Ishikawa (cell line): ENCODE measurements around the gene BARHL1.

ENCODE experiments used
- CEBPB ChIP-seq: IDR thresholded peaks from 2 replicates; pipeline ENCODE4 v1.6.1; 2012
- CREB1 ChIP-seq: IDR thresholded peaks from 2 replicates; pipeline ENCODE4 v1.6.1; 2012; ENCODE audit warnings: low read depth
- EGR1 ChIP-seq: IDR thresholded peaks from 2 replicates; pipeline ENCODE4 v1.6.1; 2012
- EP300 ChIP-seq: IDR thresholded peaks from 2 replicates; pipeline ENCODE4 v1.6.1; 2012; ENCODE audit warnings: borderline replicate concordance
- FOXM1 ChIP-seq: IDR thresholded peaks from 2 replicates; pipeline ENCODE4 v1.6.1; 2012; ENCODE audit warnings: low read depth, borderline replicate concordance
- NFIC ChIP-seq: IDR thresholded peaks from 2 replicates; pipeline ENCODE4 v1.6.1; 2012
- RAD21 ChIP-seq: IDR thresholded peaks from 2 replicates; pipeline ENCODE4 v1.6.1; 2012; ENCODE audit warnings: low read depth
- TAF1 ChIP-seq: IDR thresholded peaks from 2 replicates; pipeline ENCODE4 v1.6.1; 2012; ENCODE audit warnings: low read depth, mild to moderate bottlenecking
- TCF12 ChIP-seq: IDR thresholded peaks from 2 replicates; pipeline ENCODE4 v1.6.1; 2012; ENCODE audit warnings: low read depth
- TEAD4 ChIP-seq: IDR thresholded peaks from 2 replicates; pipeline ENCODE4 v1.6.1; 2012
- YY1 ChIP-seq: IDR thresholded peaks from 2 replicates; pipeline ENCODE4 v1.6.1; 2012; ENCODE audit warnings: low read depth
- ZBTB7A ChIP-seq: IDR thresholded peaks from 2 replicates; pipeline ENCODE4 v1.6.1; 2012; ENCODE audit warnings: low read depth
- TF ChIP-seq, protein P1 (sequence below): IDR thresholded peaks from 2 replicates; pipeline ENCODE4 v1.6.1; 2012; ENCODE audit warnings: low read depth, mild to moderate bottlenecking
- TF ChIP-seq, protein P2 (sequence below): IDR thresholded peaks from 2 replicates; pipeline ENCODE4 v1.6.1; 2012
- TF ChIP-seq, protein P3 (sequence below): IDR thresholded peaks from 2 replicates; pipeline ENCODE4 v1.6.1; 2012

Gene BARHL1

DNA sequence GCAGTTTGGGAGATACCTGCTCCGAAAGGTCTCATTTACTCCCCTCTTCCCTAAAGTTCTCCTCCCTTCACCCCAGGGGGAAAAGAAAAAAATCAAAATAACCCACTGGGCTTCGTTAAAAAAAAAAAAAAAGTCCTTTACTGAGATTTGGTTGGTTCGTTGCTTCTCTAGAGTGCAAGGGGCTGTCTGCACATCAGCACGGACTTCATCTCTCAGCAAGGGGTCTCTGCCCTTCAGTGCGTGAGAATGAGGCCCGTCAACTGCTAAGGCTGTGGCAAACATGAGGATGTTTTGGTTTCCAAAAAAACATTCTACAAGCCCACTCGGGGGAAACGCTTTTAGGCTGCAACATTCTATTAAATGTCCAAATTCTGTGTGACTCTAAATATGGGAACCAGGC lies 10.0 kb downstream of the BARHL1 start:
- no peak for TF ChIP-seq CEBPB
- TF ChIP-seq, protein P1, sequence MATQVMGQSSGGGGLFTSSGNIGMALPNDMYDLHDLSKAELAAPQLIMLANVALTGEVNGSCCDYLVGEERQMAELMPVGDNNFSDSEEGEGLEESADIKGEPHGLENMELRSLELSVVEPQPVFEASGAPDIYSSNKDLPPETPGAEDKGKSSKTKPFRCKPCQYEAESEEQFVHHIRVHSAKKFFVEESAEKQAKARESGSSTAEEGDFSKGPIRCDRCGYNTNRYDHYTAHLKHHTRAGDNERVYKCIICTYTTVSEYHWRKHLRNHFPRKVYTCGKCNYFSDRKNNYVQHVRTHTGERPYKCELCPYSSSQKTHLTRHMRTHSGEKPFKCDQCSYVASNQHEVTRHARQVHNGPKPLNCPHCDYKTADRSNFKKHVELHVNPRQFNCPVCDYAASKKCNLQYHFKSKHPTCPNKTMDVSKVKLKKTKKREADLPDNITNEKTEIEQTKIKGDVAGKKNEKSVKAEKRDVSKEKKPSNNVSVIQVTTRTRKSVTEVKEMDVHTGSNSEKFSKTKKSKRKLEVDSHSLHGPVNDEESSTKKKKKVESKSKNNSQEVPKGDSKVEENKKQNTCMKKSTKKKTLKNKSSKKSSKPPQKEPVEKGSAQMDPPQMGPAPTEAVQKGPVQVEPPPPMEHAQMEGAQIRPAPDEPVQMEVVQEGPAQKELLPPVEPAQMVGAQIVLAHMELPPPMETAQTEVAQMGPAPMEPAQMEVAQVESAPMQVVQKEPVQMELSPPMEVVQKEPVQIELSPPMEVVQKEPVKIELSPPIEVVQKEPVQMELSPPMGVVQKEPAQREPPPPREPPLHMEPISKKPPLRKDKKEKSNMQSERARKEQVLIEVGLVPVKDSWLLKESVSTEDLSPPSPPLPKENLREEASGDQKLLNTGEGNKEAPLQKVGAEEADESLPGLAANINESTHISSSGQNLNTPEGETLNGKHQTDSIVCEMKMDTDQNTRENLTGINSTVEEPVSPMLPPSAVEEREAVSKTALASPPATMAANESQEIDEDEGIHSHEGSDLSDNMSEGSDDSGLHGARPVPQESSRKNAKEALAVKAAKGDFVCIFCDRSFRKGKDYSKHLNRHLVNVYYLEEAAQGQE: no peak
- TF ChIP-seq ZBTB7A: no peak
- TF ChIP-seq FOXM1: no peak
- TF ChIP-seq, protein P2, sequence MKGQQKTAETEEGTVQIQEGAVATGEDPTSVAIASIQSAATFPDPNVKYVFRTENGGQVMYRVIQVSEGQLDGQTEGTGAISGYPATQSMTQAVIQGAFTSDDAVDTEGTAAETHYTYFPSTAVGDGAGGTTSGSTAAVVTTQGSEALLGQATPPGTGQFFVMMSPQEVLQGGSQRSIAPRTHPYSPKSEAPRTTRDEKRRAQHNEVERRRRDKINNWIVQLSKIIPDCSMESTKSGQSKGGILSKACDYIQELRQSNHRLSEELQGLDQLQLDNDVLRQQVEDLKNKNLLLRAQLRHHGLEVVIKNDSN: no peak
- TF ChIP-seq EP300: no peak
- no peak for TF ChIP-seq EGR1
- TF ChIP-seq NFIC: no peak
- no peak for TF ChIP-seq YY1
- TF ChIP-seq CREB1: no peak
- TF ChIP-seq, protein P3, sequence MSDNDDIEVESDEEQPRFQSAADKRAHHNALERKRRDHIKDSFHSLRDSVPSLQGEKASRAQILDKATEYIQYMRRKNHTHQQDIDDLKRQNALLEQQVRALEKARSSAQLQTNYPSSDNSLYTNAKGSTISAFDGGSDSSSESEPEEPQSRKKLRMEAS: no peak
- no peak for TF ChIP-seq TAF1

DNA sequence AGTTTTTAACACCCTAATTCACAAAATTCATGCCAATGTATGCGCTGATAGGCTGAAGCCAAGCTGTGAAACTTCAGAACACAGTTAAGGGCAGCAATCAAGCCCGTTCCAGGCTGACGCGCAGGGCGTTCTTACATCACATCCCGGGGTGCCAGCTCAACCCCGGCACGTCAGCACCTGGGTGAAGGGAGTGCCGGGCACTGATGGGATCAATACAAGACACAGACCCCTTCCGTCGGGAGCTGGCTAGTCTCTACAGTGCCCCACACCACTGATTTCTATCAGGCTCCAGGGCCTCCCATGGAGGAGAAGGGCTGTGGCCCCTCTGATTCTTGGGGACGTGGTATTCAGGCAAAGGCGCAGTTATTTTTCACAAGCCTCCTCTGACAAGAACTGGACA lies 12.0 kb downstream of the BARHL1 start:
- TF ChIP-seq TAF1 (no peak), EP300 (no peak), YY1 (no peak), ZBTB7A (no peak), FOXM1 (no peak), TCF12 (no peak), RAD21 (no peak), EGR1 (no peak), TEAD4 (no peak), CREB1 (no peak), NFIC (no peak)
- TF ChIP-seq, protein P1: no peak
- TF ChIP-seq, protein P3: no peak
- TF ChIP-seq, protein P2: no peak

DNA sequence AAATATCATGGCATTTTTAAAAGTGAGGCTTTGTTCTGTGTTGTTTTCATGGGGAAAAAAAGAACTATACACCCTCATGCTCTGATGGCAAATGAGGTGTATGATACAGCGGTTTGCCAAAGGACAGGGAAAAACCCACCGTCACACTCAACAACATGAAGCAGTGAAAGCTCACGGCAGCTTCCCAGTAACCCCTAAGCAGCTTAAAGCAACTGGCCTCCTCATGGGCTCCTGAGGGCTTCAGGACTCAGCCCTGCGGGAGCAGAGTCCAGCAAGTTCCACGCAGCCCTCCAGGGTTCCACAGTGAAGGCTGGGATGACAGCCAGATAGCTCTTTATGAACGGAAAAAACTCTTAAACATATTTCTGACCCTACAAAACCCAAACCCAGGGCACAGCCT lies 12.9 kb downstream of the BARHL1 start:
- TF ChIP-seq CEBPB (no peak), TEAD4 (no peak), EGR1 (no peak), RAD21 (no peak), ZBTB7A (no peak), NFIC (no peak), CREB1 (no peak), TCF12 (no peak), YY1 (no peak), FOXM1 (no peak), TAF1 (no peak), EP300 (no peak)
- TF ChIP-seq, protein P2: no peak
- TF ChIP-seq, protein P3: no peak
- TF ChIP-seq, protein P1: no peak

DNA sequence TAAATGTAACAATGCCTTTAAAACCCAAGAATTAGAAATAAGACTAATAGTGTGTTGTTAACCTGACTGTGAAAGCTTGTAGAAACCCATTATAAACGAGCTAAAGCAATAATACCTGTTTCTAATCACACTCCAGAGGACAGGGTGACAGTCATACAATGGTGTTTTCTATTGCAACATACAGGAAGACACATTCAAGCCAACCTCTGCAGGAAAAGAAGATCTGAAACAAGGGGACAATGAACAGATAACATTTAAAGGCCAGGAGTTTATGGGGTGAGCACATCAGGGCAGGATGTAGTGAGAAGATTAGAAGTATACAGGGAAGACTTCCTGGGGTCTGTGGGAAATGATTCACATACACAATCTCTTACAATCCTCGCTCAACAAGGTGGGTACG lies 13.8 kb downstream of the BARHL1 start:
- TF ChIP-seq TCF12: no peak
- TF ChIP-seq, protein P1: no peak
- TF ChIP-seq, protein P3: no peak
- TF ChIP-seq CEBPB: no peak
- TF ChIP-seq EGR1: no peak
